D721Med (cell line): ENCODE results near the gene CD164.

ENCODE experiments used
- DNase-seq: peaks from one replicate; pipeline ENCODE4 v3.0.0; 2011; ENCODE audit warnings: low spot score; ENCODE audit not compliant: insufficient read length
- FAIRE-seq: peaks from 2 replicates; lab custom pipeline; 2011; peaks lifted over from hg19 to GRCh38; lab: Jason Lieb, UNC
- CTCF ChIP-seq: IDR thresholded peaks from 2 replicates; pipeline ENCODE4 v1.5.1; 2012; ENCODE audit warnings: mild to moderate bottlenecking, control low read depth; ENCODE audit not compliant: insufficient read depth; ENCODE audit errors: missing control alignments

Gene CD164

GRCh38 chr6:109322825-109323224 is 59.4 kb downstream of the CD164 start:
- DNase-seq (no peak), FAIRE-seq (no peak)
- no peak for TF ChIP-seq CTCF

GRCh38 chr6:109321752-109322151 is 60.5 kb downstream of the CD164 start:
- TF ChIP-seq CTCF, result no peak
- FAIRE-seq (no peak), DNase-seq (no peak)

- no peak for TF ChIP-seq CTCF
- DNase-seq (no peak), FAIRE-seq (no peak)
Observed at GRCh38 chr6:109320072-109320471, 62.2 kb downstream of the CD164 start.

- no peak for DNase-seq
- FAIRE-seq, result no peak
- TF ChIP-seq CTCF, result no peak
Observed at GRCh38 chr6:109318328-109318876, 63.9 kb downstream of the CD164 start.

- TF ChIP-seq CTCF, result no peak
- no peak for FAIRE-seq
- DNase-seq, result no peak
Observed at GRCh38 chr6:109316909-109317308, 65.4 kb downstream of the CD164 start.
